GM12864 (cell line): ENCODE data around the gene USP22.

Source experiments
- DNase-seq: peaks from one replicate; pipeline ENCODE4 v3.0.0-alpha.2; 2011; ENCODE audit warnings: low read depth
- H3K4me3 ChIP-seq: 2 replicates; pipeline ENCODE4 v1.5.1; 2011; ENCODE audit warnings: mild to moderate bottlenecking, low read depth, low read length, control low read depth
- TF ChIP-seq, protein P1 (sequence below): IDR thresholded peaks from 2 replicates; pipeline ENCODE4 v1.5.1; 2011; ENCODE audit warnings: low read depth, mild to moderate bottlenecking, moderate library complexity, low read length, control low read depth, inconsistent platforms; ENCODE audit errors: missing control alignments

USP22 gene

DNA sequence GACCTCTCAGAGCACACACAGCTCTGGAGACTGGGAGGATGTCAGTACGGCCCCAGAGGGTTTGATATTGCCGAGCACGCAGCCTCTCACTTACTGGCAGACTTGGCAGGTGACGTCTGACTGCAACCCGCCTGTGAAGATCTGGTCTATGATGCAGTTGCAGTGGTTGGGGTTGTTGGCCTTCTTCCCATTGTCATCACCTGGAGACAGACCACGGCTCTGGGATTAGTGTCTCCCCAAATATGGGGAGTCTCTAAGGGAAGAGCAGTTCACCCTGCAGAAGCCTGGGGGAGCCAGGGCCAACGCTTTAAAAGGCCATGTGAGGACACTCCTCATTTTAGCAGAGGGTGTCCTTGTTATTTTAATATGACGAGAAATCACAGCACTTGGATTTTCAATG lies 30.1 kb downstream of the USP22 start:
- H3K4me3 ChIP-seq, result no peak overlapping the region
- TF ChIP-seq, protein P1, sequence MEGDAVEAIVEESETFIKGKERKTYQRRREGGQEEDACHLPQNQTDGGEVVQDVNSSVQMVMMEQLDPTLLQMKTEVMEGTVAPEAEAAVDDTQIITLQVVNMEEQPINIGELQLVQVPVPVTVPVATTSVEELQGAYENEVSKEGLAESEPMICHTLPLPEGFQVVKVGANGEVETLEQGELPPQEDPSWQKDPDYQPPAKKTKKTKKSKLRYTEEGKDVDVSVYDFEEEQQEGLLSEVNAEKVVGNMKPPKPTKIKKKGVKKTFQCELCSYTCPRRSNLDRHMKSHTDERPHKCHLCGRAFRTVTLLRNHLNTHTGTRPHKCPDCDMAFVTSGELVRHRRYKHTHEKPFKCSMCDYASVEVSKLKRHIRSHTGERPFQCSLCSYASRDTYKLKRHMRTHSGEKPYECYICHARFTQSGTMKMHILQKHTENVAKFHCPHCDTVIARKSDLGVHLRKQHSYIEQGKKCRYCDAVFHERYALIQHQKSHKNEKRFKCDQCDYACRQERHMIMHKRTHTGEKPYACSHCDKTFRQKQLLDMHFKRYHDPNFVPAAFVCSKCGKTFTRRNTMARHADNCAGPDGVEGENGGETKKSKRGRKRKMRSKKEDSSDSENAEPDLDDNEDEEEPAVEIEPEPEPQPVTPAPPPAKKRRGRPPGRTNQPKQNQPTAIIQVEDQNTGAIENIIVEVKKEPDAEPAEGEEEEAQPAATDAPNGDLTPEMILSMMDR, result no peak
- DNase-seq, result no peak

DNA sequence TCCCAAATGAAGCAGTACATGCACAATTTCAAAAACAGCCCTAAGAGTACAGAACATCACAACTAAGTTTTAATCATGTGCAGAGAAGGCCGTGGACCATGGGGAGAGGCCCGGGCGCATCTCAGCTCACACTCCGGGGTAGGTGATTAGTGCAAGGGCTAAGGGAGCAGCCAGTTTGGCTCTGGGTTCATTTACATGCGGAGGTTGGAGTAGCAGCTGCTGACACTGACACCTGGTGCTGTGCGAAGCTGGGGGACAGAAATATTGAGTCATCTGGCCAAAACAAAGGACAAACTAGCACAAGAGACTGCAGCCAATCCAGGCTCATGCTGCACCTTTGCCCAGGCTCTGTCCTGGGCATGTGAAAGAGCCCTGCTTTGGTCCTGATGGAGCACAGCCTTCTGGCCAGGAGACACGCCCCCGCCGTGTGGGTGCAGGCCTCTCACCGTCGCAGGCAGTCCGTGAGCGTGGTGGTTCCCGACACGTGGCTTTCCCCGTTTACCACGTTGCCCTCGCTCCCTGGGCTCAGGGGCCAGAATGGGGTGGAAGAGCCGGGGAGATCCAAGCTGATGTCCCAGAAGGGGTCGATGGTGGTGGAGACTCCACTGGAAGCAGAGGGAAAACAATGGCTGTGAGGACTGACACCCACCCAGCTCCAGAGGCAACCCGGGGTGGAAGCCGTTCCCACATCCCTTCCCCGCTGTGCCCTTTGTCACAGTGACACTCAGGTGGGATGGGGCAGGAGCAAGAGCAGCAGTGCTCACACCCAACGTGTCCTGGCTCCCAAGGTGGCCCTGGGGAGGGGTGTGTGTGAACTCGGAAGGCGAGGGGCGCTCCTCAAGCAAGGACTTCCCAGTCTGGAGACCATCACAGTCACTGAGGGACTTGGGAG lies 31.9 kb downstream of the USP22 start:
- DNase-seq, result no peak
- TF ChIP-seq, protein P1, result no peak
- no peak overlapping the region for H3K4me3 ChIP-seq

DNA sequence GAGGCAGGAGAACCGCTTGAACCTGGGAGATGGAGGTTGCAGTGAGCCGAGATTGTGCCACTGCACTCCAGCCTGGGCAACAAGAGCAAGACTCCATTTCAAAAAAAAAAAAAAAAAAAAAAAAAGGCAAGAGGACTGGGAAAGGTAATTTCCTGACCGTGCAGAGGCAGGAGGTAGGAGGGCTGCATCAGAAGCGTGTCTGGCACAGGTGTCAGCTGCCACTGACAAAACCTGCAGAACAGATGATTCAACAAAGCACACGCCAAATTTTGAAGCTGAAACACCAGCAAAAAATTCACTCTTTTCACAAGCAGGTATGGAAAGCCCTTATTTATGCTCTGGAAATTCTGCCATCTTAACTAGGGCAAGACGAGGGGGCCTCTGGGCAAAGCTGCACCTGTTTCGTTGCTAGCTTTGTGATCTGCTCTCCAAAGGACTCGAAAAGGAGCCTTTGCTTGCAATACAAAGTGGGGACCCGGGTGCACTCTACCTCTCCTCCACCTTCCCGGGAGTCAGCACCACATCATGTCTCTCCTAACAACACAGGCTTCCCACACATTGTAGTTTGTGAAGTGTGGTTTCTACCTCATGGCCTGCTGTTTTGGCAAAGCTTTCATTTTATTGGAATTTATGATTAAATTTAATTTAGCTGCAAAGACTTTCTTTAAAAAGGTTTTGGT lies 33.7 kb downstream of the USP22 start:
- TF ChIP-seq, protein P1, result no peak
- no peak overlapping the region for H3K4me3 ChIP-seq
- DNase-seq, result no peak

DNA sequence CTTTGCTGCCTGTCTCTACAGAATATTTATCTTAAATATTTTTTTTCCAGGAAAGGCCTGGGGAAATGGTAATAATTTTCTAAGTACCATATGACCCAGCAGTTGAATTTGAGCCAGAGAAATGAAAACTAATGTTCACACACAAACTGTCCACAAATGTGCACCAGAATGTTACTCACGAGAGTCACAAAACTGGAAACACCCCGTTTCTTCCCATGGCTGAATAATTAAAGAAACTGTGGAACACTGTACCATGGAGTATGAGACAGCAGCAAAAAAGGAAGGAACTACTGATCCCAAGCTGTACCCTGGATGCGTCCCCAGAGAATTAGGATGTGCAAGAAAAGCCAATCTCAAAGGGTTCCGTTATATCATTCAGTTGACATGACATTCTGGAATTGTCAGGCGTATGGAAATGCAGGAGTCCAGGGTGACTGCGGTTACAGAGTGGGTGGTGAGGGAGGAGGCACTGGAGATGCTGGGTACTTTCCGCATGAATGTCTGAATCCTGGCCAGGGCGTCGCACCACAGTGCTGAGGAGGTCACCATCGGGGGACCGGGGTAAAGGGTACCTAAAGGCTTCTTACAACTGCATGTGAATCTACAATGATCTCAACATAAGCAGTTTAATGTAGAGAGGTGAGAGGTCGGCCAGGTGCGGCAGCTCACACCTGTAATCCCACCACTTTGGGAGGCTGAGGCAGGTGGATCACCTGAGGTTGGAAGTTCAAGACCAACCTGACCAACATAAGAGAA lies 34.5 kb downstream of the USP22 start:
- no peak for DNase-seq

DNA sequence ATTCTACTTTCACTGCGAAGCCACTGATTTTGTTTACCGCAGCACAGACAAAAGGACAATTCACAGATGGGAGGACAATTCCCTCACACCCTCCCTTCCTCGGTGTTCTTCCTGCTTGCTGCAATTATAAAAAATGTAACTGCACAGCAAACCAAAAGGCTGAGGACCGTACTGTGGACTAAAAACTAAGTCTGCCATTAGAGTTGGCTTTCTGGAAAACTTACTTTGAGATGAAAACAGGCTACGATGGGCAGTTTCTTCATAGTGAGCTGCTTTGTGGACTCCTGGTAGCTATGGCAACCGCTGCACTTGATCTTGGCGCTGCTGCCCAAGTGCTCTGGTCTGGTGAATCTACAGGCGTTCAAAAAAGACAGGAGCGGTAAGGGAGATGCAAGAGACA lies 35.2 kb downstream of the USP22 start:
- TF ChIP-seq, protein P1, result no peak
- DNase-seq, result no peak
- H3K4me3 ChIP-seq, result no peak overlapping the region

More for the DNA sequence above, 34.5 kb downstream of the USP22 start:
- H3K4me3 ChIP-seq, result no peak overlapping the region
- TF ChIP-seq, protein P1, result no peak

DNA sequence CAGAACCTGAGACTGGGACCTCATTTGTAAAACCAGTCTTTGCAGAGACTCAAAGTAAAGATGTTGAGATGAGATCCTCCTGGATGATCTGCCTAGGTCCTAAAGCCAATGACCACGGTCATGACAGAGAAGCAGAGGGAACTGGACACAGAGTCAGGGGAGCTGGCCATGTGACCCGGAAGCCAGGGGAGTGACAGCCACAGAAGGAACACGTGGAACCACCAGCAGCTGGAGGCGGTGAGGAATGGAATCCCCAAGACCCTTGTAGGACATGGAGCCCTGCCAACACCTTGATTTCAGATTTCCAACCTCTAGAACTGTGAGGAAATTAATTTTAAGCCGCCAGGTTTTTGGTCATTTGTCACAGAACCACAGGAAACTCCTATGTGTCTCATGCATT lies 37.0 kb downstream of the USP22 start:
- TF ChIP-seq, protein P1, result no peak
- no peak for DNase-seq
- H3K4me3 ChIP-seq, result no peak overlapping the region
